Hematopoietic multipotent progenitor cell (in vitro differentiated cells): ENCODE results near the gene SNRPD3. TPM values are rescaled to one million over a fixed set of nuclear protein-coding genes. Genes with fewer than 3 reads are reported as not detected.
"Not testable (repeated sequence)": the region's sequence is repeated elsewhere in the genome, so short reads cannot be mapped to it uniquely, and the experiment has no call there.

Experiments
- DNase-seq, 3 donors: peaks; one replicate each; pipeline ENCODE4 v3.0.0-alpha.2; 2011 to 2015; ENCODE audit warnings: low read depth in 2 of 3, low spot score in 2 of 3
- total RNA-seq: library from RNA; depleted of rRNA; stranded (reverse); fragments of >200 nt; gene quantifications from one replicate; pipeline ENCODE4 v1.2.3, GENCODE V29; 2012

The SNRPD3 gene
- total RNA-seq, 1 donor = 134 TPM

DNA sequence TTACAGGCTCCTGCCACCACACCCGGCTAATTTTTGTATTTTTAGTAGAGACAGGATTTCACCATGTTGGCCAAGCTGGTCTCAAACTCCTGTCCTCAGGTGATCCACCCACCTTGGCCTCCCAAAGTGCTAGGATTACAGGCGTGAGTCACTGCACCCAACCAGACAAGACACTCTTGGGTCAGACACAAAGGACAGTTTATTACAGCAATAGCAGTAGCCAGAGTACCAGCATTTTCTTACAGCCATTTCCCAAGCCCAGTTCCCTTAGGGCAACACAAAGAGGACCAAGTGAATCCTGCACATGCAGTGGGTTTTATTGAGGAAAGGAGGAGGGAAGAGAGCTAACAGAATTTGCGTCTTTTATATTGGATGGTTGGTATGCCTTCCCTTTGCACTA lies 24.8 kb upstream of the SNRPD3 start:
- not testable (repeated sequence) for DNase-seq

DNA sequence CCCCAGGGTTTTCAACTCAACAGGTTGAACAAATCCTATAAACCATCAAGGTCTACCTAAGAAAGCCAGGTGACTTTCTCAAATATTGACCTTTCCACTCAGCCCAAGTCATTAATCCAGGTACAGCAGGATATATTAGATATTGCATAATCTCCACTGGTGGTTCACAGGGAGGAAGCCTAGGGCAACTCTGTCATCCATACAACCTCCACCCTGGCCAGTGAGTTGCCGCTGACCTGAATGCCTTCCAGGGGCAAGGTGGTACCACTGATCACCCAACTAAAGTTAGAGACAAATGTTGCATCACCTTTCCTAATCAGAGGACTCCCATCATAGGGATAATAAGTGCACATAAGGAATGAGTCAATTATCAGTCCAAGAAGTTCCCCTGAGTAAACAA lies 23.7 kb upstream of the SNRPD3 start:
- DNase-seq = no peak

DNA sequence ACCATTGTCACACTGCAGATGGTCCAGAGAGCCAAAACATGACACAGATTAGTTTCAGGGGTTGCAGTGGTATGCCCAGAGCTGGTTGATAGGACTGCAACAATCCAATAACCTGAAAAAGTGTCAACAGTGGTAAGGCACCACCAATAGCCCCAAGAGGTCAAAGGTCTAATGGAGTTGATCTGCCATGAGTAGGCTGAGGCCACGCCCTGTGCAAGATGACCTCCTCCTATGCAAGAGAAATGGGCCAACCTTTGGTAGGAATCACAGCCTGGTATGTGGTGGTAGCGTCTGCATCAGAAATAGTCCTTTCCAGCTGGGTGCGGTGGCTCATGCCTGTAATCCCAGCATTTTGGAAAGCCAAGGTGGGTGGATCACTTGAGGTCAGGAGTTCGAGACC lies 20.5 kb upstream of the SNRPD3 start:
- DNase-seq = no peak

DNA sequence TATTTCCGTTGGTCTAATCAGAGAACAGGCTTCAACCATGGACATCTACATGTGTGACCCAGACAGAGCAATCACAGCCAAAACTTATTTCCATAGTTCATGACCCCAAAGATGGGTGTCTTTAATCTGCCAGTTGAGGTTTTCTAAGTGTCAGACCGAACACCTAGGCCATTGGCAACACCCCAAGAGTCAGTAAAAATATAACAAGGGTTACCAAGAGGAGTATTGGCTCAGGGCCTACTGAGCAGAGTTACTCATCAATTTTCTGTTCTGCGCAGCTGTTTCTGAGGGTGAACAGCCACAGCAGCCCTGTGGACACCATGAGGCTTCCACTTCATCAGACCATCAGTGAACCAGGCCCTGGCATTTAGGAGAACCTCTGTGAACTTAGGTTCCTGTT lies 19.7 kb upstream of the SNRPD3 start:
- no peak for DNase-seq

DNA sequence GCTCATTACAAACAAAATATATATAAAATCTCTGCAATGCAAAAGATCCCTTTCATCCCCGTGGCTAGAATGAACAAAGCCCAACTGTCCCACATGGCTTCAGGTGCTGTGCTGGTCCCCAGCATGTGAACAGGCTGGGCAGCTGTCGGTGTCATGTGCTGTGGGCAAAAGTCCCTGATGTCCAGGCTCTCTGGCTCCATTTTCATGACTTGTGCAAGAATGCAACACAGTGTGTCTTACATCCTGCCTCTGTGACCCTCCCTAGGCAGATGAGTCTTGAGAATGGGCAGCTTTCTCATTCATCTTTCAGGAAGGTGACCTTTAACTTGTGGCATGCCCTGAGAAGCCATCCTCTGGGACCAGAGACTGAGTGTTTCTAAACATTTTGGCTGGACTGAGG lies 15.3 kb upstream of the SNRPD3 start:
- DNase-seq = no peak

DNA sequence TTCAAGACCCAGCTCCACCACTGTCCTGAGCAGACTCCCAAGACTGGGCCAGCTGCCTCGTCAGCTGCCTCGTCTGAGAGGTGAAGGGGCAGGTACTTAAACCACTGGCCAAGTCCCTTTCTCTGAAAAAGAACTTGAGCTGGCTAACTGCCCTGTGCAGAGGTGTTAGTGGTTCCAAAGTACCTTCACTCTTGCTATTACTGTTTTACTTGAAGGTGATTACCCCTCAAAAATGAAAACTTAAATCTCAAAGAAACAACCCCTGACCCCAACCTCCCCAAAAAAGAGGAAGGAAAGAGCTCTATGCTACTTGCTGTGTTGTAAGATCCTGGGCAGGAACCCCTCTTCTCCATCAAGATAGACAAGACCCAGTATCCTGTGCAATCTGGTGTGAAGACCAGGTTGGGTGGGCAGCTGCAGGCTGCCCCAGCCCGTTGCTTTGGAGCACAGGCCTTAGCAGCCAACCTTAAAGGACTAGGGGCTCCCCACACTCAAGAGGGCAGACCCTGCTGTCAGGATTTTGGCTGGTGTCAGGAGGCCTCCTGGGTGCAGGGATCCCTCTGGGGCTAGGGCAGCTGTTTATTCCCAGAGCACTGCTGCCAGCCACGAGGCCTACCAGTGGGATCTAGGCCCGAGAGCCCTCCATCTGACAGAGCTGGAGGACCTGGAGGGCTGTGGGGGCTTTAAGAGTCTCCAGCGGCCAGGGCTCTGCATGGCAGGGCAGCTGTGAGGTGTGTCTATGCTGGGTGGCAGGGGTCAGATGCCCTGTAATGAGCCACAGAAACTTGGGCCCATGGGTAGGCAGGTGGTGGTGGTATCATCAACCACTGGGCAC lies 13.9 kb upstream of the SNRPD3 start:
- peak in 1 of 3 donors; percentile 51 for DNase-seq

DNA sequence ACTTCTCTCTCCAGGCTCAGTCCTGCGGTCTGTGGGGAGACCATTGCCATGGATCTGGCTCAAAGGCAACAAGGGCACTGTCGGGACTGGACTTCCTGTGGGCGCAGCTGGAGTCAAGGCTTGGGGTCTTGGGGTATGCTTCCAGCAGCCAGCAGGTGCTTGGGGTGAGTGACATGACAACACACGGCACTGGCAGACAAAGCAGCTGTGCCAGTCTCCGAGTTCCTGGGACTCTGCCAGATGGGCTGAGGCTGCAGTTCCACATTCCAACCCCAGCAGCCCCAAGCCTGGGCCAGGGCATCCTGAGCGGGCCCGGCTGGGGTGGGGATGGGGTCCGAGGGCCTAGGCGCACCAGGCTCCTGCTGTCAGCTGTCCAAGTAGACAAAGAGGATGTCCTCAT lies 13.2 kb upstream of the SNRPD3 start:
- peak in 1 of 3 donors; percentile 59 for DNase-seq

DNA sequence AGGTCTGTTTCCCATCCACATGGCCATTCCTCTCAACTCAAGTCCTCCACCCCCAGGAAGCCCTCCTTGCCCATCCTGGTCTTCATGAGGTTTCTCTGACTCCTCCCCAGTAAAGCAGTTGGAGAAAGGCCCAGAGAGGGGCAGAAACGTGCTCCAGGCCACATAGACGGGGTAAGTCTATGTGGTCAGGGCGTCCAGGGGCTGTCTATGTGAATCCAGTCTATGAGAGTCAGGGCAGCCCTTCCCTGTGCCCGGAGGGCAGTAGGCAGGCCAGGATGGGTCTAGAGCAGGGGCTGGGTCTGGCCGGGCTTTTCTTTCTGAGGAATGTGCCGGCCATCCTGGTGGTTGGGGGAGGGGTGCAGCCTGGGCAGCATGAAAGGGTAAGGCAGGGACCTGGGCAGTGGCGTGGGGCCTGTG lies 12.6 kb upstream of the SNRPD3 start:
- DNase-seq = no peak

DNA sequence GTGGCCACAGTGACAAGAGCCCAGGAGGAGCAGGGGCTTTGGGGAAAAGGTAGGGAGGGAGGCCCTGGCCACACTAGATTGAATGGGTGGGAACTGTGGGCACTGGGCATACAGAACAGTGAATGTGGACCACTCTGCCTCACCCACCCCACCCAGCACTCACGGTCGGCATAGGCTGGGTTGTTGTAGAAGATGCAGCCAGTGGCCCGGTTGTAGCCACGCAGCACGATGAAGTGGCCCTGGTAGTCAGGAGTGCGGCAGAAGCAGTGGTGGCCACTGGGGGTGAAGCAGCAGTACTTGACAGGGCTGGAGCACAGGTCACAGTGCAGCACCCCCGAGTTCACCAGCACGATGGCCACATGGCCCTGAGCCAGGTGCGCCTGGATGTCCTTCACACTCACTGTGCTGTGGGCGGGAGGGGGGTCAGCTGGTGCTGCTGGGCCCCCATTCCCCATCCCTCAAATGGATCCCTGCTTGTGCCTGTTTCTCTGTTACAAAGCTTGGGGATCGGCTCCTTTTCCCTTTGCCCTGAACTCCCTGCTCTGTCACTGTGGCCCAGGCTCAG lies 12.0 kb upstream of the SNRPD3 start:
- DNase-seq = no peak

DNA sequence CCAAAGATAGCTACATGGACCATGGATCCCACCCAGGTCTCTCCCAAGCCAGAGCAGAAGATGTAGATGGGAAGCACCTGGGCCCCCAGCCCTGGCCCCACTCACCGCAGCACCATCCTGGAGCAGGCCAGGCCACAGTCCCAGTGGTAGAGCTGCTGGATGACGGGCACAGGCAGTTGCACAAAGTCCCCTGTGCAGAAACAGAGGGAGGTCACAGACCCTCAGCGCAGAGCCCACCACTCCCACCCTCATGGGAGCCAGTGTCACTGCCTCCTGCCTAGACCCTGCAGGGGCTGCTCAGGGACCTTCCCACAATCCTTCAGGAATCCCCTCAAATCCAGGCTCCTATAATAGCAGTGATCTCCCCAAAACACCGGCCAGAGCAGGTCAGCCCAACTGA lies 7.0 kb upstream of the SNRPD3 start:
- no peak for DNase-seq

DNA sequence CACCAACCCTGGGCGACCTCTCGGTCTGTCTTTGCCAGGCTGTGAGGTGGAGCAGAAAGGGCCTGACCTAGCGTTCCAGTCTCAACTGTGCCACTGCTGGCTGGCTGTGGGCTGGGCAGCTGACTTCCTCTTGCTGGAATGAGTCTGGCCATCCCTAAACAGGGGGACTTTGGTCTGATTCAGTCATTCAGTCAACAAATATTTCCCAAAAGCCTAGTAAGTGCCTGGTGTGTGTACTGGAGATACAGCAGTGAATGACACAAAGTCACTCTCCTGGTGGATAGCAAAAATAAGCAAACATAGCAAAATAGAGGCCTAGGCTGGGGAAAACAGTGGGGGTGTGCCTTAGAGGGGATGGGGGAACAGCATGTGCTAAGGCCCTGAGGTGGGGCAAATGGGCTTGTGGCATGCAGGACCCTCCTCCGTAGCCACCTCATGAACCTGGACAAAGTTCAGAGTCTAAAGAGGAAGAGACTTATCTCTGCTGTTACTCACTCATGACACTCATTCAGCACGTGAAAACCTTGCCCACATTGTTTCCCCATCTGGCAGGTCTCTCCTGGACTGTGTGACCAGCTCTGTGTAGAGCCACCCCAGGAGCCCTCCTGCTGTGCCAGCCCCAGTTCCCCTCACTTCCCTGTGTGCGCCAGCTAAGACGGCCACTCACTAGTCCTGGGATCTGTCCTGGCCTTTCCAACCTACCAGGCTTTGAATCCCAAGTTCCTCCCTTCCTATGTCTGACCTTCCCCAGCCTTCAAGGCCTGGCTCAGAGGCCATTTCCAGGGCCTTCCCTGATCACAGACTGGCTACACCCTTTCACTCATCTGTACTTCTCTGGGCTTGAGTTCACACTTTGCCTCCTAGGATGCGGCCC lies 5.5 kb upstream of the SNRPD3 start:
- no peak for DNase-seq

DNA sequence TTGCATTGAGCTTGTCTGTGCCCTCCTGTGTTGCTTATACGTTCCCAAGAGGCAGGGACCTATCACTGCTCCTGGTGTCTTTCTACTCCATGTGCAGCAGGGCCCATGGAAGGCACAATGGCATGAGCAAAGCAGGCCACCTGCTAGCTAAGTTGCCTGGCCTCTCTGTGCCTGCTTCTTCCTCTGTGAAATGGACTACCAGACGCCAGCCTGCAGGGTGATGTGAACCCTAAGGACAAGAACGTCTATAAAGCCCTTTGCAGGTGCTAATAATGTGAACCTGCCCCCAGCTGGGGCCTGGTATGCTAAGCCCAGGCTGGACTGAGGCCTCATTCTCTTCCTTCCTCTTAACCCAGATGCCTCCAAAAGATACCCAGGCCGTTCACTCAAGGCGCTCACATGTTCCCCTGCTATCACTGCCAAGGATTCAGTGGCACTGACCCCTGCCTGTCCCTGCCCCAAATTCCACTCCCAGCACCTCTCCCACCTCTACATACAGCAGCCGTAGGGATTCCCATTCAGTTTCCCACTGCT lies 4.8 kb upstream of the SNRPD3 start:
- peak in 1 of 3 donors; percentile 47 for DNase-seq

DNA sequence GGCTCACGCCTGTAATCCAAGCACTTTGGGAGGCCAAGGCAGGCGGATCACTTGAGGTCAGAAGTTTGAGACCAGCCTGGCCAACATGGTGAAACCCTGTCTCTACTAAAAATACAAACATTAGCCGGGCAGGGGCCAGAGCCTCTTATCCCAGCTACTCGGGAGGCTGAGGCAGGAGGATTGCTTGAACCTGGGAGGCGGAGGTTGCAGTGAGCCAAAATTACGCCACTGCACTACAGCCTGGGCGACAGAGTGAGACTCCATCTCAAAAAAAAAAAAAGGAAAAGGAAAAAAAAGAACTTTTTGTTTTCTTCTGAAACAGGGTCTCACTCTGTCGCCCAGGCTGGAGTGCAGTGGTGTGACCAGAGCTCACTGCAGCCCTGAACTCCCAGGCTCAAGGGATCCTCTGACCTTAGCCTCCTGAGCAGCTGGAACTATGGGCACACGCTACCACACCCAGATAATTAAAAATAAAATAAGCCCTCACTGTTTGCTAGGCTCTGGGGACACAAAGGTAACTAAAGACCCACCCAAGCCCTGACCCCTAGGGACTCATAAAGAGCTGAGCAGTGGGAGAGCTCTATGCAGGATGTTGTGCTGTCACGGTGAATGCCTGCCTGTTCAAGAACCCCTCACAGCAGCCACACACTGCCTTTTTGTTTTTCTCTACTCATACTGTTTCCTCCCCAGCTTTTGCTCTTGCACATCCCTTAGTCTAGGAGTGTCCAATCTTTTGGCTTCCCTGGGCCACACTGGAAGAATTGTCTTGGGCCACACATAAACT lies 3.1 kb upstream of the SNRPD3 start:
- DNase-seq = not testable (repeated sequence)

DNA sequence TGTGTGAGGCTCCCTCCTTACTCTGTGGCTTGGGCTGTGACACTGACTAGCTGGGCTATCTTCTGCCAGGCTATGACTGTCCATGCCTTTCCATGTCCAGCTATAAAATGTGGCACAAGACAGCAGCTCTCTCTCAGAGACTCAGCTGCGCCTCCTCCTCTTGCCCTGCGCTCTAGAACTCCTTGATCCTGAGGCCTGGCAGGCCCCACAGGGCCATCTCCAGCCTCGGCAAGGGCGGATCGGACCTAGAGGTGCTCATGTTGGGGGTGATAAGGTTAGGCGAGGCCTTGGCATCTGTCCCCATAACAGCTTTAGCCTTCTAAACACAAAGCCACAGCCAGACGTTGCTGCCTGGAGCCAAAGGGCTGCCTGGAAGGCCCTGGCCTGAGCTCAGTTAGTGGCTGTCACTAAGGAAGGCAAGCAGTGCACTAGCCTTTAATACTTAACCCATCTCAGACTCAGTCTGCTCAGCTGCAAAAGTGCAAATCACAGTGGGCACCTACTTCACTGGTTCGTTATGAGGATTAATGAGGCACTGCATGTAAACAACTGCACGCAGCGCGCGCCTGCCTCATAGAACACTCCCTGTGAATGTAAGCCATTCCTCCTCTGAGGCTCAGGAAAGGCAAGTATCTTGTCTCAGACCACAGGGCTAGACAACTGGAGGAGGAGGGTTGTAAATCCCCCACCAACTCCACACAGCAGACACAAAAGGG lies 2.0 kb upstream of the SNRPD3 start:
- no peak for DNase-seq

DNA sequence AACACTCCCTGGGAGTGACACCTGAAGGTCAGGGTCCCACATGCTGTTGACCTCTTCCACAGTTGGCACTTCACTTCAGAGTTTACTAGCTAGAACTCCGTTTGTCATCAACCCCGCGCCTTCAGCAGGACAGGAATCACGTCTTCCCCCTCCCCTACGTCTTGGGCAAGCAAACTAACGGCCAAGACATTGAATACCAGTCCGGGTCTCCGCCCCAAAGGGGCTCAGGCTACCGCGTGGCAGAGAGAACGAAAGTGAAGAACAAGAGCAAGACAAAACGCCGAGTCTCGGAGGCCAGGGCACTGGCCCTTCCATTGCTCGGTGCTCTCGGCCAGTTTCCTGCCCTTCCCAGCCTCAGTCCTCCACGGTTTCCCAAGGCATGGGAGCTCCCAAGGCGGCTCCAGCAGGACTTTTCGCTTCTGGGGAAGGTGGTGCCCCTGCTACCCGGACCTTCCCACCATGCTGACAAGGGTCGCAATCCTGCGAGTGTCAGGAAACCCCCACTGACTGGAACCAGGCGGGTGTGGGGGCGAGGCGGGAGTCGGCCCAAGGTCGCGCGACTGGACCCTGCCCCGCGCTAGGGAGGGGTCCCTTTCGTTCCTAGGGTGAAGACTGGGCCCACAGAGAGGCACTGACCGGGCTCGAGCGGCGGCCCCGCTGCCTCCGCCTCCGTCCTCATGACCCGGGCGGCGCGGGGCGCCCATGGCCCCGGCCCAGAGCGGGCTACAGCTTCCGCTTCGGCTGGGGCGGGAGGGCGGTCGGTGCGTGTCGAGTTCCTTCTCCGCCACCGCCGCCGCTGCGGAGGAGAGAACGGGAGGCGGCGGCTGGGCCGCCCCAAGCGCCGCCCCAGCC lies 1.3 kb upstream of the SNRPD3 start, which contains the start of gene GUCD1:
TSS of gene GUCD1 (minus strand) at position 826 of the 852 bp plus-strand sequence. CDS start at position 679, 147 bp downstream.
- DNase-seq = peak in 1 of 3 donors; percentile 47

DNA sequence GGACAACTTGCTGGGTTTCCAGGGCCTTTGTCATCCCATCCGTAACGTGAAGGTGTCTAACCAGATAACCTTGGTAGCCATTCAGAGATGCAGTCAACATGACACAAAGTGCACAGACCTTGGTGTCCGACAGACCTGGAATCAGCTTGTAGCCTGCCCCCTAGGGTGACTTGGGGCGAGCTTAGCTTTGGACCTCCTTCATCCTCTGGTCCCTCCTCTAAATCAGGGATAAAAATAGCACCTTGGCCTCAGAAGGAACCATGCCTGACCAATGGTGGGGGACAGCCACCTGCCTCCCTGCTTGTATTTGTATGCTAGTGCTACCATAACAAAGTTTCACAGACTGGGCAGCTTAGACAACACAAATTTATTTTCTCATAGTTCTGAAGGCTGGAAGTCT lies 3.7 kb downstream of the SNRPD3 start:
- no peak for DNase-seq

DNA sequence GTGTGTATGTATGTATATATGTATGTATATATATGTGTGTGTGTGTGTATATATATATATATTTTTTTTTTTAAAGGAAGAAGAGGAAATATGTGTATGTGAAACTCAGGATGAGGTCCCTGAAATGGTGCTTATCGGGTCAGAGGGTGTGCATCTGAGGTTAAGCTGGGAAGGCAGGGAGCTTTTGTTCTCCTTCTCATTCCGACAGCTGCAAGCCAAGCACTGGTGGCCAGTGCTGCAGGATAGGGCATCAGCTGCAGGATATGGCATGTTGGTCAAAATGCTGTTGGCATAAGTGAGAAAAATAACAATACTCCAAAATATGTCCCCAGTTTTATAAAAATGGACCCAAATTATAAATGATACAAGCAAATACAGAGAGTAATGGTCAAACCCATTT lies 7.4 kb downstream of the SNRPD3 start:
- no peak for DNase-seq

DNA sequence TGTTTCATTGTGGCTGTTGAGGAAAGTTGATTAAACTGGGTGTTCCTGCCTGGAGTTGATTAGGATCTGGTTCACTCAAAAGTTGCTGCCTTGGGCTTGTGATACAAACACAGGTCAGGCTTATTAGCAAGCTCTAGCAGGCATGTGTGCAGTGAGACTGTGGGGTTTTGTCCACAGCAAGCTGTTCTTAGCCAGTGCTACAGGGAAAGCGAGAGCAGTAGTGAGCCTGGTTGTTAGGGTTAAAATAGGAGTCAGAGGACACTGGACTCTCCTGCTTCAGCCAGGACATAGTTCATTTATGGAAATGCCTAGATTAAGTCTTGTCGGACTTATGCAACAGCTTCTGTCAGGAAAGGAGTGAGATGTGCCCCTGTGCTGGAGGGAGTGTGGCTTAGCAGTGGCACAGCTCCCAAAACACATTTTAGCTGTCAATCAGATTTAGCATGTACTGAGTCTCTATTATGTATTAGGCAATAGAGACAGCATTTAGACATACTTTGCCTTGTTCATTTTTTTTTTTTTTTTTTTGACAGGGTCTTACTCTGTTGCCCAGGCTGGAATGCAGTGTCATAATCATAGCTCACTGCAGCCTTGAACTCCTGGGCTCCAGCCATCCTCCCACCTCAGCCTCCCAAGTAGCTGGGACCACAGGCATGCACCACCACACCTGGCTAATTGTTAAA lies 8.7 kb downstream of the SNRPD3 start:
- no peak for DNase-seq
